Measurements from ENCODE around the gene SRGAP2C. TPM values are rescaled to one million over a fixed set of nuclear protein-coding genes. Genes with fewer than 3 reads are reported as not detected.
"Not testable (repeated sequence)": the region's sequence is repeated elsewhere in the genome, so short reads cannot be mapped to it uniquely, and the experiment has no call there.

SRGAP2C gene
- total RNA-seq, 1 experiment from 2014 or later: 37.3 TPM

DNA sequence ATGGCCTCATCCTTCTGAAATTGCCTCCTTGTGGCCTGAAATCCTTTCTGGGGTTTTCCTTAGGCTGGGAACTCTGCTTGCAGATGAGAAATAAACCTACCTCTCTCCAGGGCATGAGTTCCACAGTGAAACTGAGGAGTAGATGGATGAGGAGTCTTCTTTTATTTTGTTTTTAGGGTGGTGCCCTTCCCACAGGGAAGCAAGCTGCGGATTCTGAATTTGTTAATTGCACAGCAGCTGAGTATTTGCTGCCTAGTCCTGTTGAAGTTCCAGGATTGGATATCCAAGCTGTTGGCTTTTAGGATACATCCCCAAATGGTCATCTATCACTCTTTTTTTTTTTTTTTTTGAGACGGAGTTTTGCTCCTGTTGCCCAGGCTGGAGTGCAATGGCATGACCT lies 73.4 kb downstream of the SRGAP2C start:
- DNase-seq (ENCODE audit: low read depth, low spot score); in situ Hi-C loops (cut with HindIII; ENCODE audit: low pct_unique_long_range_greater_than_20kb, low sequenced_read_pairs): not testable (repeated sequence)

DNA sequence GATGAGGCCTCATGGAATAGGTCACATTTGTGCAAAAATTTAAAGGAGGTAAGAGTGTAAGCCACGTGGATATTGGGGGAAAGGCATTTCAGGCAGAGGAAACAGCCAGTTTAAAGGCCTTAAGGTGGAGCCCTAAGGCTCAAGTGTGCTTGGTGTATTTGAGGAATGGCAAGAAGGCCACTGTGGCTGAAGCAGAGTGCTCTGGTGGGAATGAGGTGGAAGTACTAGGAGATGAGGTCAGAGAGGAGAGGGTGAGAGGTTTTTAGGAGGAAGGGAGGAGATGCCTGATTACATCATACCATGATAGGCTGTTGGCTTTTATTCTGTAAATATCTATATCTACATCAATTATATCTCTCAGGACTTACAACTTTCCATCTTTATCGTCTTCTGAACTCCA lies 75.4 kb downstream of the SRGAP2C start:
- DNase-seq (ENCODE audit: low read depth, low spot score); in situ Hi-C loops (cut with HindIII; ENCODE audit: low pct_unique_long_range_greater_than_20kb, low sequenced_read_pairs): not testable (repeated sequence)

DNA sequence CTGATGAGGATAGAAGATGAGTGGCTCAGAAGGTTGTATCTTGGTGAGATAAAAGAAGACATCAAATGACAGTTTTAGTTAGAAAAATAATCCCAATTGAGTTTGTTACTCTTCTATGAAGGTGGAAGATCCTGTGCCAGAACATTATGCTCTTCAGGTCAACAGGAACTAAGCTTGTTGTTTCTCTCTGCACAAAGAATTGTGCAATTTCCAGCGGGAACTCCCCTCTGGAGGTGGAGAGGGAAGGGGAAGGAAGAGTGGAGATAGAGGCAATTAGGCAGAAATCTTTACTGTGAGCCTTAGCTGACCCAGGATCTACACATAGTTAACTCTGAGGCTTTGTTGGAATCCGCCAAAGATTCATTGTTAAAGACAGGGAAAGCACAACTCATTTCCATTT lies 77.4 kb downstream of the SRGAP2C start:
- in situ Hi-C loops (cut with HindIII; ENCODE audit: low pct_unique_long_range_greater_than_20kb, low sequenced_read_pairs); DNase-seq (ENCODE audit: low read depth, low spot score): not testable (repeated sequence)

DNA sequence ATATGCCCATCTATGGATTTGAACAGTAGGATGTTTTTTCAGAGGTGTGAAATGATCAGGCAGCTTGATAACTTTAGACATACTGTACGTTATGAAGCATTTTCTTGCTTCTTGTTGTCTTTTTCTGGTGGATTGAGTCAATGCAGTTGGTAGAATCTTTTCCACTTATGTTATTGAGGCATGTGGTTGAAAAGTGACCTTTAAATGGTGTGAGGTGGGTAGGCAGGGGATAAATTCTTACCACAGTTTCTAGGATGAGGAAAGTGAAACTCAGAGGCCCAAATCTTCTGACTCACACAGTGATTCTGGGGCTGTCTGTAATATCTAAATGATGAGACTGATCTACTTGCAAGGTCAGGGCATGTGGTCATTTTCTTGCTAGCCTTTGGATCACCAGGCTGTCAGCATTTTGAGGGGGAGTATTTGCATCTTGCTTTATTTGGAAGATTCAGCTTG lies 79.0 kb downstream of the SRGAP2C start:
- in situ Hi-C loops (cut with HindIII; ENCODE audit: low pct_unique_long_range_greater_than_20kb, low sequenced_read_pairs): not testable (repeated sequence)
- peak; percentile 56 for DNase-seq (ENCODE audit: low read depth, low spot score)

DNA sequence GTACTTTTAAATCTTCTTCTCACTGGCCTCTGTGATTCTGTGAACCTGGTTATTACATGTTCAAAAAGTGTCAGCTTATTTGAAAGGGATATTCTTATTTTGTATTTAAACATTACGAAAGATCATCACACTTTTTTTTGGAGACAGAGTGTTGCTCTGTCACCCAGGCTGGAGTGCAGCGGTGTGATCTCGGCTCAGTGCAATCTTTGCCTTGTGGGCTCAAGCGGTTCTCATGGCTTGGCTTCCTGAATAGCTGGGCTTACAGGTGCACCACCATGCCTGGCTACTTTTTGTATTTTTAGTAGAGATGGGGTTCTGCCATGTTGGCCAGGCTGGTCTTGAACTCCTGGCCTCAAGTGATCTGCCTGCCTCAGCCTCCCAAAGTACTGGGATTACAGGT lies 82.3 kb downstream of the SRGAP2C start:
- in situ Hi-C loops (cut with HindIII; ENCODE audit: low pct_unique_long_range_greater_than_20kb, low sequenced_read_pairs): not testable (repeated sequence)

DNA sequence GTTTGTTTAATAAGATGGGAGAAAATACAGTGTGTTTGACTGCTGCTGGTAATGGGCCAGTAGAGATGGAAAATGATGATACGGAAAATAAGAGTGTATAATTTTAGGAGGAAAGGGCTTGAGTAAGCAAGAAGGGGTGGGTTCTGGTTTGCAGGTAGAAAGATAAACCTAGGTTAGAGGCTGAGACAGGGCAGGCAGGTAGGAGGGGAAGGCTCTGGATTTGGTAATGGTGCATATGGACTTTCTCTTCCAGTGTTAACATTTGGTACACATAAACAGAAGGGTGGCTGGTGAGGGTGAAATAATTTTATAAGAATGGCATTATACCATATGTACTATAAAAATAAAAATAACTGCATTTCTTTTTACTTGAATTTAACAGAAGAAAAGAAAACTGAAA lies 84.5 kb downstream of the SRGAP2C start:
- in situ Hi-C loops (cut with HindIII; ENCODE audit: low pct_unique_long_range_greater_than_20kb, low sequenced_read_pairs); DNase-seq (ENCODE audit: low read depth, low spot score): not testable (repeated sequence)

More for the DNA sequence above, 82.3 kb downstream of the SRGAP2C start:
- DNase-seq (ENCODE audit: low read depth, low spot score): not testable (repeated sequence)

DNA sequence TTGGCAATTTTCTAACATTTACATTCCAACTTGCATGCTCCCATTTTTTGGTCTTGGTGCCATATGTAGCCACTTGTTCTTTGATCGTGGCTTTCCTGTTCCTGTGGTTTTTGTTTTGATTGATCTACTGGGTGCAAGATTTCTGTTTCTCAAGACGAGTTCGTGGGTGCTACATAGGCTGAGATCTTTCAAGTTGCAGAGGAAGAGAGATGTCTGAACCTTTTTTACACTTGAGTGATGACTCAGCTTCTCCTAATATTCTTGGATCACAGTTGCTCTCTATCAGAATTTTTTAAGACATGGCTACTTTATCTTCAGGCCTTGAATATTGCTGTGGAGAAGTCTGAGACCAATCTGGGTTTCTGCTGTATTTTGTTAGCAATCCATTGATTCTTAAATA lies 85.2 kb downstream of the SRGAP2C start:
- not testable (repeated sequence) for DNase-seq (ENCODE audit: low read depth, low spot score)

DNA sequence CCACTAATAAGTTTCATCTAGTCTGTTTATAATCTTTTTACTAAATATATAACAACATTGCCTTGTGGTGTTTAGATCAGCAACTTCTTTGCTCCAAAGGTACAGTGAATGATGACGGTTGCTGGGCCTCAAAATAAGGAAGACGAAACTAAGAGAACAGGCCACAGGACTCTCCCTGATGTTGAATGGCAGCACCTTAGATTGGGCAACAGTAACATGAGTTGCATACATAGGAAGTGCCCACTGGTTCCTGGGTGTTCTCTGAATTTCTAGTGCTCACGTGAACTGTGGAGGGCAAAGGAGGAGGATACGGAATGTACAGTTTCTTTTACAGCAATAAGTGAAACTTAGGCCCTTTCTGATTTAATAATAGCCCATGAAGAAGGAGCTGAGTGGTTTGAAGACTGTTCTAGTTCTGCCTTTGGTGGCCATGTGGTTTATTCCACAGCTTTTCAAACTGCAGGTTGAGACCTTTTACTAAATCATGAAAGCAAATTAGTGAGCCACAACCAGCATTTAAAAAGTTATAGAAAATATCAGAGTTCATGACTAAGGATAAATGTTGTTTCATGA lies 86.5 kb downstream of the SRGAP2C start:
- DNase-seq (ENCODE audit: low read depth, low spot score); in situ Hi-C loops (cut with HindIII; ENCODE audit: low pct_unique_long_range_greater_than_20kb, low sequenced_read_pairs): not testable (repeated sequence)

More for the DNA sequence above, 85.2 kb downstream of the SRGAP2C start:
- in situ Hi-C loops (cut with HindIII; ENCODE audit: low pct_unique_long_range_greater_than_20kb, low sequenced_read_pairs): not testable (repeated sequence)

DNA sequence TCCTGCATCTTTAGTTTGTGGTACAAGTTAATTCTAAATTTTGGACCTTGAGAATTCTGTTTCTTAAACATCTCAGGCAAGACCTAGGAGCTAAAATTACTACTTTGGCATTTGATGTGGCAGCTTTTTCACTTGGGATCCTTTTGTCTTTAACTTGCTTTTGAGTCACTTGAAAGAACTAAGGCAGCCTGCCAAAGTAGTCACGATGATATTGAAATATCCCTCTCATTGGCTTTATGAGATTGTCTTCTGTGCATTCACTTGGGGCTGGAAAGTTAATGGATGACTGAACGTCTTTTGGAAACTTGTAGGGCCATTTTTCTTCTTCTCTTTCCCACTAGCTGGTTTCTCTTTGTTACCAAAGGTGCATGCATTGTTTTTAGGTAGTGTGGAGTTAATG lies 90.7 kb downstream of the SRGAP2C start:
- in situ Hi-C loops (cut with HindIII; ENCODE audit: low pct_unique_long_range_greater_than_20kb, low sequenced_read_pairs): not testable (repeated sequence)
- peak; percentile 16 for DNase-seq (ENCODE audit: low read depth, low spot score)

DNA sequence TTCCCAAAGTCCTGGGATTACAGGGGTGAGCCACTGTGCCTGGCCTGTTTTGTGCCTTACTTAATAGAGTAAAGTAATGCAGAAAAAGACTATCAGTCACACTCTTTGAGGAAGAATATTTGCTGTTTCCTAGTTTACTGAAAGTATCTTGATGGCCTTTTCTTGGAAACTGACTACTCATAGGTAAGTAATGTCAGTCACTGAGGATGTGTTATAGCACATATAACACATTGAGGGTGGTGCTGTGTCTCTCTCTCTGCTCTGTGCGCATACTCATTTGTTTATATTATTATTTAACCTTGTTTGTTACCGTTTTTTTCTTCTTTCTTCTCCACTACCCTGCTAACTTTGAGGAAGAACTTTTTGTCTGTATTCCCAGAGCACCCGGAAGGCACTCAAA lies 93.4 kb downstream of the SRGAP2C start:
- DNase-seq (ENCODE audit: low read depth, low spot score); in situ Hi-C loops (cut with HindIII; ENCODE audit: low pct_unique_long_range_greater_than_20kb, low sequenced_read_pairs): not testable (repeated sequence)

DNA sequence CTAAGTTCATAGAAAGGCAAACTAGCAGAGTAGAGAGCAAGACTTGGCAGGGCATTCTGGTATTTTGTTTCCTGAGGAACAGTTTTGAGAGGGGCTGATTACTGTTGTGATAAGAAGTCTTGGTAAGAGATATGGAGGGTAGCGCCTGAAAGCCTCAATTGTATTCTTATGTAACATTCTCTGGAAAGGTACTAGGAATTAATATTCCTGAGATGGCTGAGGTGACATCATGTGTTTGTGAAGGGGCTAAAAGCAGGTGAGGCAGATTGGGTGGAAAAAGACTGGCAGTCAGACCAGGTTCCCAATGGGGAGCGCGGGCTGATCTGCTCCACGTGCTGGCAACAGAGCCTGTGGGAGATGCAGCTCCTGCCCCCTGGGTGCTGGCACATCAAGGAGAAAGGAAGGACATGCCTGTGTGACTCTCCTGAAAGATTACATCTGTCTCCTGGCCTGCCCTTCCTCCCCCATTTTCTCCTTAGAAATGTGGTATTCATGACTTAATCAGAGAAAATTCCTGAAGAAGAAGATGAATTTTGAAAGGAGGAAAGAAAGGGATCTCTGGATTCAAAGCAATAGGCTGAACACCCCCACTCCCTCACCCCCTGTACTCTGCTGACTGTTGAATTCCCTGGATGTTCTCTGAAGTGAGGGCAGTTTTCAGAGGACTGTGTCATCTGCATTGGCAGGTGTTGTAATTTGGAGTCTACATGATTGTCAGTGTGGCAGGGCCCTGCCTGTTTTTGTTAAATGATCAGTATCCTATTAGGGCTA lies 94.2 kb downstream of the SRGAP2C start:
- in situ Hi-C loops (cut with HindIII; ENCODE audit: low pct_unique_long_range_greater_than_20kb, low sequenced_read_pairs); DNase-seq (ENCODE audit: low read depth, low spot score): not testable (repeated sequence)

DNA sequence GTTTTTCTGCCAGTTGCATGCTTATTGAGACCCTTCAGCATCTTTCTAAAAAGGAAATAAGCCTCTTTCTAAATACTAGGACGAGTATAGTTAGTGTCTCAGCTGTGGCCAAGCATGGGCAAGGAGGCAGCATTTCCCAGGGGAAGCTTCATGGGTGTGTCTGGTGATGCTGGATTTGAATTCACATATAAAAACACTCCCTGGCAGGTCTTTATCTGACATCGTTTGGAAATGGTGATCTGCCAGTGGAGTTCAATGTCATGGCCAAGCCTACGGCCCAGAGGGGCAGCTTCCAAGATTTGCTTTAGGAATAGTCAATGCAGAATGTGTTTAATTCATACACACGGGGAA lies 94.7 kb downstream of the SRGAP2C start:
- in situ Hi-C loops (cut with HindIII; ENCODE audit: low pct_unique_long_range_greater_than_20kb, low sequenced_read_pairs); DNase-seq (ENCODE audit: low read depth, low spot score): not testable (repeated sequence)

DNA sequence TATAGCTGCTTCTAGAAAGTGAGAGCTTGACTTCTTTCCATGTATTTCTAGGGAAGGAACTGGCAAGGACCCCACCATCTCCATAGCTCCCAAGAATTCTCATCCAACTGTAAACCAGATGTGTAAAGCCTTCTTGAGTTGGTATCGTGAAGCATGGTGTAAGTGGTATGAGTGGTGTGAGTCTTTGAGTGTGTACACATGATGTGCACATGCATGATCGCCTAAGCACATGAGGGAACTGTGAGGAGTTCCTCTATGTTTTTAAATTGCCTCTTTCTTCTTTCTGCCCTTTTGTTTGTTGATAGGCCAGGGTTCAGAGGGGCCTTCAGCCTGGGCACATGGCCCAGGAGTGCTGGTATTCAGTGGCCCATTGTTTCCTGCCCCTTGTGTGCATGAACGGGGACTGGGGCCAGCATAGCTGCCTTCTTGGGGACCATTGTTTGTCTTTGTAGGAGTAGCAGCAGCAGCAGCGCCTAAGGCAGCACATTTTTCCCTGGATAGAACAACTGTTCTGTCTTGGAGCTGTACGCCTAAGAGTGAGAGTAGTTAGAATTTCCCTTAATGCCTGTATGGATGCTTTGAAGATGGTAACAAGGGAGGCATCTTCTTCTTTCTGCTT lies 96.0 kb downstream of the SRGAP2C start:
- in situ Hi-C loops (cut with HindIII; ENCODE audit: low pct_unique_long_range_greater_than_20kb, low sequenced_read_pairs): not testable (repeated sequence)

DNA sequence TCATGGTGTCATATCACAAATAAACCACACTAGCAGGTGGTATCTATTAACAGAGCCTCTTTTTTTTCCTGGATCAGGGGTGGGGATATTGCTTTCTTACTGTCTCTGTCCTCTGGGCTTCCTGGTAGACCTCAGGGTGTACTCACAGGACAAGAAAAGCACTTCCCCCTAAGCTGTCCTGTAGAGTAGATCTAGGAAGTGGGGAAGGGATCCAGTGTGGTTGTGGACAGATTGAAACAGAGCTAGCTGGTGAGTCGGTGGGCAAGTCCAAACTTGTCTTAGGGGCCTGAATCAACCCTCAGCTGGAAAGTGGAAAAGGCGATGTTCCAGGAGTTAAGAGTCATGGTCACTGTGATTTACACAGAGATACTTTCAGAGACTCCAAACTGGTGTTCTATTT lies 96.7 kb downstream of the SRGAP2C start:
- DNase-seq (ENCODE audit: low read depth, low spot score); in situ Hi-C loops (cut with HindIII; ENCODE audit: low pct_unique_long_range_greater_than_20kb, low sequenced_read_pairs): not testable (repeated sequence)

More for the DNA sequence above, 96.0 kb downstream of the SRGAP2C start:
- not testable (repeated sequence) for DNase-seq (ENCODE audit: low read depth, low spot score)

DNA sequence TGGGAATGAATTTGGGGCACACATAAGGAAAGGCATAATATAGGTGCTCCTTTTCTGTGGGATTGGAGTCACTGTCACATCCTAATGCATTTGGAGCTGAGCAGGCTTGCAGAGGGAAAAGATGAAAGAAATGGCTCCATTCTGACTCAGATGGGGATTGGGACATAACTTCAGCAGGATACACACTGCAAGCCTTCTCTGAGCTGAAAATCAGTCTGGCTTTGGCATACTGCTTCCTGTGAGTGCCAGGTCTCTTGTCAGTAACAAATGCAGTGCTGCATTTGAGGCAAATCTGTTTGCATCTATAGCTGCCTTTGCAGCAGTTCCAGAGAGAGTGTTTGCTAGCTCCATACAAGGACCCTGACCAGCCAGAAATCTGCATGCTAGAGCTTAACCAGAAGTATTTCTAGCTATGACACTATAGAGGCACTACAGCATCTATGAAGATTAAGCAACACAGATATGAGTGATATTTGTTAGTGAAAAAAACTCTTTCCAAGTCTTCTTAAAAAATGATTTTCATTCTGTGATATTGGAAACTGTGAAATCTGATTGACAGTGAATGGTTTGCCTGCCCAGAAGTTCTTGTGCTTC lies 98.9 kb downstream of the SRGAP2C start:
- DNase-seq (ENCODE audit: low read depth, low spot score); in situ Hi-C loops (cut with HindIII; ENCODE audit: low pct_unique_long_range_greater_than_20kb, low sequenced_read_pairs): not testable (repeated sequence)

DNA sequence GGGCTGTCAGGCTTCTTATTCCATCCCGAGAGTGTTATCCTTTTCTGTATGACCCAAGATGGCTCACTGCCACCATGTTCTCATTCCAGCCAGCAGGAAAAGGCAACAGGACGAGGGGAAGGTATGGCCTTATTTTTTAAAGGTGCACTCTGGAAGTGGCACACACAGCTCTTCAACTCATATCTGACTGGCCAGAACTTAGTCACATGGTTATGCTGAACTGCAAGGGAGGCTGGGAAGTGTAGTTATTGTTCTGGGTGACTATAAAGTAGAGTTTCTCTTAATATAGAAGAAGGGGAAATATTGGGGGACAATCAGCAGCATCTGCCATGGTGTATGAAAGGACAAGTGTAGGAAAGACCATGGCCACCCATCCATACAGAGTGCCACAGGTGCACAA lies 107.8 kb downstream of the SRGAP2C start:
- DNase-seq (ENCODE audit: low read depth, low spot score); in situ Hi-C loops (cut with HindIII; ENCODE audit: low pct_unique_long_range_greater_than_20kb, low sequenced_read_pairs): not testable (repeated sequence)

DNA sequence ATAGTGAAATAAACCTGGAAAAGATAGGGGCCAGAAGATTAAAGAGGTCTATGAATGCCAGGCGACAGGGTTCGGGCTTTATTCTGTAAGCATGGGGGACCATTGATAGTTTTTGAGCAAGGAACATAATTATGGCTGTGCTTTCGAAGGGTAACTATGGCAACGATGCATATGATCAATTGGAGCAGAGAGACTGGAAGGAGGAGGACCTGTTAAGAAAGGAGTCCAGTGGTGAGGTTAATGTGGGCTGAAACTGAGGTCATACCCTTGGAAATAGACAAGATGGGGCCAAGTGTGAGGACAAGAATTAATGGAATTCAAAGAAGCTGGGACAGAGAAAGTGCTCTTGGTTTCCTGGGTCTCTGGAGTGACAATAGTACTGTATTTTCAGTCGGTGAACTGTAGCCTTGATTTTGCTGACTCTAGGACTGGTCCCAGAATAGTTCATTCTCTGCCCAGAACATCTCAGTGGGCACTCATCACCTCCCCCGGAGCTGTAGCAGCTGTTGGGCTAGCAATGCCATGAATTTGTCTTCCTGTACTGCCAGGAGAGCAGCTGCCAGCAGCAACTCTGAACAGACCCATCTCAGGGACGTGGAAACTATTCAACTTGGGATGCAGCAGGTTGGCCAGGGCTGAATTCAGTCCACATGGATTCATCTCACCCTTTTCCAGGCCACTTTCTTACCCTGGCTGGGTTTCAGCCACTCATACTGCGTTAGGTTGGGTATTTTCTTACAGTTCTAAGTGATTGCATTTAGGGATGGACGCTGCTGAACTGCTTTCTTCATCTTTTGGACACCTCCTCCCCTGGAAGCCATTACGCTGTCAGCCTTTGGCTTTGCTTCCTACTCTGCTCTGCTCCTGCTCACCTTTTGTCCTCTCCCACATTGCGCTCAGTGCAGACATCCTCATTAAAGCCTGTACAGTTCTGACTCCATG lies 108.8 kb downstream of the SRGAP2C start:
- in situ Hi-C loops (cut with HindIII; ENCODE audit: low pct_unique_long_range_greater_than_20kb, low sequenced_read_pairs); DNase-seq (ENCODE audit: low read depth, low spot score): not testable (repeated sequence)

All from SK-MEL-5 (cell line).